GM18519 (cell line): ENCODE data around the gene FSTL3.
"Not testable (repeated sequence)": the region's sequence is repeated elsewhere in the genome, so short reads cannot be mapped to it uniquely, and the experiment has no call there.

Source experiments
- ATAC-seq: cut with Tn5 transposase; IDR thresholded peaks from one replicate; pipeline ENCODE4 v1.9.1; 2021; ENCODE audit warnings: mild to moderate bottlenecking, moderate library complexity; ENCODE audit not compliant: unreplicated experiment, low FRiP score

Gene FSTL3

DNA sequence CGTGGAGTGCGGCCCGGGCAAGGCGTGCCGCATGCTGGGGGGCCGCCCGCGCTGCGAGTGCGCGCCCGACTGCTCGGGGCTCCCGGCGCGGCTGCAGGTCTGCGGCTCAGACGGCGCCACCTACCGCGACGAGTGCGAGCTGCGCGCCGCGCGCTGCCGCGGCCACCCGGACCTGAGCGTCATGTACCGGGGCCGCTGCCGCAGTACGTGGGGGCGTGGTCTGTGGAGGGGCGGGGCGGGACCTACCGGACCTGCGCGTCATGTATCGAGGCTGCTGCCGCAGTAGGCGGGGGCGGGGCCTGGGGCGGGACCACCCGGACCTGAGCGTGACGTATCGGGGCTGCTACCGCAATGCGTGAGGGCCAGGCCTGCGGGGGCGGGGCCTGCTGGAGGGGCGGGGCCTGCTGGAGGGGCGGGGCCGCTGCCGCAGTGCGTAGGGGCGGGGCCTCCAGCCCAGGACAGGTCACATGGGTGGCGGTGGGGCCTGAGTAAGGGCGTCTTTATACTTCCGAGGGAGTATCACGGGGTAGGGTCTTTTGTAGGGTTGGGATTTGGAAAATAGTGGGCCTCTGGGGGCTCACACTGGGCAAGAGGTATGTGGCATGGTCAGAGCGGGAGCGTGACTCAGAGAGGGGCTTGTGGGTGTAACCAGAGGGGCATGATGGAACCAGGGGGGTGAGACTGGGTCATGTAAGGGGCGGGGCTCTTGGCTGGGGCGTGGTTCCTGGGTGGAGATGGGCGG, 4.3 kb downstream of the FSTL3 start:
- ATAC-seq = peak; percentile 55

DNA sequence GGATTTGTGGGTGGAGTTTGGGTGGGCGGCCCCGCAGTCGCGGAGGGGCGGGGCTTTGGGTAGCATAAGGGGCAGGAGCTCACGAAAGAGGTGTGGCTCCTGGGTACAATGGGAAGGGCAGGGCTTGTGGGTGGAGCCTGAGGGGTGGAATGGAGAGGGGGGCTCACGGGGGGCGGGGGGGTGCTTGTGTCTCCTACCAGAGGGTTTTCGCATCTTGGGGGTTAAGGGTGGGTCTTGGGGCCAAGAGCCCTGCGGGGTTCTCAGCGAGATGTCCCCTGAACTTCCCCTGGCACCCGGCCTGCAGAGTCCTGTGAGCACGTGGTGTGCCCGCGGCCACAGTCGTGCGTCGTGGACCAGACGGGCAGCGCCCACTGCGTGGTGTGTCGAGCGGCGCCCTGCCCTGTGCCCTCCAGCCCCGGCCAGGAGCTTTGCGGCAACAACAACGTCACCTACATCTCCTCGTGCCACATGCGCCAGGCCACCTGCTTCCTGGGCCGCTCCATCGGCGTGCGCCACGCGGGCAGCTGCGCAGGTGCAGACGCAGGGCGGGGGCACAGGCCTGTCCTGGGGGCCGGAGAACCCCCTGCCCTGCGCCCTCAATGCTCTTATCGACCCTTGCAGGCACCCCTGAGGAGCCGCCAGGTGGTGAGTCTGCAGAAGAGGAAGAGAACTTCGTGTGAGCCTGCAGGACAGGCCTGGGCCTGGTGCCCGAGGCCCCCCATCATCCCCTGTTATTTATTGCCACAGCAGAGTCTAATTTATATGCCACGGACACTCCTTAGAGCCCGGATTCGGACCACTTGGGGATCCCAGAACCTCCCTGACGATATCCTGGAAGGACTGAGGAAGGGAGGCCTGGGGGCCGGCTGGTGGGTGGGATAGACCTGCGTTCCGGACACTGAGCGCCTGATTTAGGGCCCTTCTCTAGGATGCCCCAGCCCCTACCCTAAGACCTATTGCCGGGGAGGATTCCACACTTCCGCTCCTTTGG, 5.1 kb downstream of the FSTL3 start:
- ATAC-seq = no peak

DNA sequence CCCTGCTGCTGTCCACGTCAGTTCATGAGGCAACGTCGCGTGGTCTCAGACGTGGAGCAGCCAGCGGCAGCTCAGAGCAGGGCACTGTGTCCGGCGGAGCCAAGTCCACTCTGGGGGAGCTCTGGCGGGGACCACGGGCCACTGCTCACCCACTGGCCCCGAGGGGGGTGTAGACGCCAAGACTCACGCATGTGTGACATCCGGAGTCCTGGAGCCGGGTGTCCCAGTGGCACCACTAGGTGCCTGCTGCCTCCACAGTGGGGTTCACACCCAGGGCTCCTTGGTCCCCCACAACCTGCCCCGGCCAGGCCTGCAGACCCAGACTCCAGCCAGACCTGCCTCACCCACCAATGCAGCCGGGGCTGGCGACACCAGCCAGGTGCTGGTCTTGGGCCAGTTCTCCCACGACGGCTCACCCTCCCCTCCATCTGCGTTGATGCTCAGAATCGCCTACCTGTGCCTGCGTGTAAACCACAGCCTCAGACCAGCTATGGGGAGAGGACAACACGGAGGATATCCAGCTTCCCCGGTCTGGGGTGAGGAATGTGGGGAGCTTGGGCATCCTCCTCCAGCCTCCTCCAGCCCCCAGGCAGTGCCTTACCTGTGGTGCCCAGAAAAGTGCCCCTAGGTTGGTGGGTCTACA, 6.6 kb downstream of the FSTL3 start:
- no peak for ATAC-seq

DNA sequence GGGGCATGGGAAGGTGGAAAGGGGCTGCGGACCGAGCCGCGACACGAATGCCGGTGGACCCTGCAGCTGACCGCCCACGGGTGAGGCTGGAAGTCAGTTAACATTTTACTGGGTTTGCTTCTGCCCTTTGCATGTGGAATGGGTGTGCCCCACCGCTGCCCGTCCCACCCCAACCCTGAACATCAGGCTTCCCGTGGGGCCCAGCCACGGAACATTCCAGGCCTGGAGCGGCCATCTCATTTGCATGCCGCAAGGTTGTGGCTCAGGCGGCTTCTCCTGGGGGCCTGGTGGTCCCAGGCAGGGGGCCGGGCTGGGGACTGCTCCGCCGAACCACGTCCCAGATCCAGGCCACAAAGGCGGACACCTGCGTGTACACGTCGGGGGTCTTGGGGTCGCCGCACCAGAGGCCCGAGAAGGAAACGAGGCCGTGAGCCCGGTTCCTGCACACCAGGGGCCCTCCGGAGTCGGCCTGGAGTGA, 9.3 kb downstream of the FSTL3 start:
- no peak for ATAC-seq

DNA sequence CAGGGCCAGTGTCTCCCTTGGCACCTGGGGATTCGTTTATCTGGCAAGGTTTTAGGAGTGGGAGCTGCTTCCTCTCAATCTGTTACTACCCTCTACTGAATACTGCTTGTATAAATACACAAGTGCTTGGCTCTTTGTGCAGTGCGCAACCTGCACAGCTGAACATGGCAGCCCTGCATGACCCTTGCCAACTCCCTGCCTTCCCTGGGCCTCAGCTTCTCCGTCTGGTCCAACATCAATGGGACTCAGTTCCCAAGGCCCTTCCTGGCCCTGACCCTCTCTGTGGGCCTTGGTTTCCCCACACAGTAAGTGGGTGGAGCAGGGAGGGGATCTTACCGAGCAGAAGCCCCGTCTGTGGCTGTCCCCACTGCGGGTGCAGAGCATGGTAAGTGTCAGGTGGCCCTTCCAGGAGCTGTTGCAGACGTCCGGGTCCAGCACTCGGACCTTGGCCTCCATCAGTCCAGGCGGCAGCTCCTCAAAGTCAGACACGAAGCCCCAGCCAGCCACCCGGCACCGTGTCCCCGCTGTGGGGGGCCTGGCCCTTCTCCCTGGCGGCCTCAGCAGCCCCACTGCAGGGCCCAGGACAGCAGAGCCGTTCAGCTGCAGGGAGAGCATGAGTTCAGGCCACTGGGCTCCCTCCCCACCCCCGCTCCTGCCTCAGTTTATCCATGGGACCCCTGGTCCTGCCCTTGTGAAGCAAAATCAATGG, 10.6 kb downstream of the FSTL3 start:
- ATAC-seq = no peak

DNA sequence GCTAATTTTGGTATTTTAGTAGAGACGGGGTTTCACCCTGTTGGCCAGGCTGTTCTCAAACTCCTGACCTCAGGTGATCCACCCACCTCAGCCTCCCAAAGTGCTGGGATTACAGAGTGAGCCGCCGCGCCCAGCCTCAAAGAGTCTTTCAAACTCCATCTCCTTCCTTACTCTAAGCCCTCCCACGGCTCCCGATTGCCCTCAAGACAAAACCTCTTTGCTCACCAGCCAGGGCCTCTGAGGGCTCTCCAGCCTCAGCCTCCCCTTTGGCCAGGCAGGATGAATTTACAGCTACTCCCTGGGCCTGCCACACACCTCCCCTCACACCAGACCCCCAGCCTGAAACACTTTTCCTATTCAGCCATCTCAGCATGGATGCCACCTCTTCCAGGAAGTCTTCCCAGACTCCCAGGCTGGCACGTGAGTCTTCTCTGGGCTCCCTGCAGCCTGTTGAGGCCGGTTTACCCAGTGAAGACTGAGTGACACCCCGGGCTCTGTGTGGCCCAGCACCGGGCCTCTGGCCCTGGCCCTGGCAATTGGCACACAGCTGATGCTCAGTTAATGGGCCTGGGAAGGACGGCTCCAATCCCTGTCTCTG, 11.5 kb downstream of the FSTL3 start:
- no peak for ATAC-seq

DNA sequence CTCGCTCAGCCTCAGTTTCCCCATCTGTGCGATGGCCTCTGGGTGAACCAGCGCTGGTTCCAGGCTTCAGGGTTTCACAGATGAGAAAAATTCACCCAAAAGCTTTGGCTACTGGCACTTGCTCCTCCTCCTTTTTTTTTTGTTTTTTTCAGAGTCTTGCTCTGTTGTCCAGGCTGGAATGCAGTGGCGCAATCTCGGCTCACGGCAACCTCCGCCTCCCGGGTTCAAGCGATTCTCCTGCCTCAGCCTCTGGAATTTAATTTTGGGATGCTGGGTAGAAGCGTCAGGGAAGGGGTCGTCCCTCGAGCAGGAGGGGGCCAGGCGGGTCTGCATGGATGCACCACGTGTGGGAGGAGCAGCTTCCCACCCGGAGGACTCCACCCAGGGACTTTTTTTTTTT, 12.0 kb downstream of the FSTL3 start:
- no peak for ATAC-seq

DNA sequence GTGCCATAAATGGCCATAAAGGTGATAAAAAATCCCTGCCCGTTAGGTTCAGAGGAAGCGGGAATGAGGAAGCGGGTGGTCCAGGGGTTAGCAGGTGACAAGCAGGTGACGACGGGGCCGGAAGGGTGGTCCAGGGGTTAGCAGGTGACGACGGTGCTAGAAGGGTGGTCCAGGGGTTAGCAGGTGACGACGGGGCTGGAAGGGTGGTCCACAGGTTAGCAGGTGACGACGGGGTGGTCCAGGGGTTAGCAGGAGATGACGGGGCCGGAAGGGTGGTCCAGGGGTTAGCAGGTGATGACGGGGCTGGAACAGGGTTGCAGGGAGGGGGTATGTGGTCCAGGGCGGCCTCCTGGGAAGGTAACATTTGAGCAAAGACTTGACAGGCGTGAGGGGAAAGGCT, 12.8 kb downstream of the FSTL3 start:
- no peak for ATAC-seq

DNA sequence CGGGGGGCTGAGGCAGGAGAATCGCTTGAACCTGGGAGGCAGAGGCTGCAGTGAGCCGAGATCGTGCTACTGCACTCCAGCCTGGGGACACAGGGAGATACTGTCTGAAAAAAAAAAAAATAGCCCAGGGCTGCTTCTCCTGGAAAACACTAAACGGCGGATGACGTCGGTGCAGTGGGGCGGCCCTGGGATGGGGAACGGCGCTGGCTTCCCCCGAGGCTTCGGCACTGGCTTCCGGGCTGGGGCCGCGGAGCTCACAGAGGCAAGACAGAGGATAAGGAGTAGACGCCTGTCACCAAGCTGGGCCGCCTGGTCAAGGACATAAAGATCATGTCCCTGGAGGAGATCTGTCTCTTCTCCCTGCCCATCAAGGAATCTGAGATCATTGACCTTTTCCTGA, 14.0 kb downstream of the FSTL3 start:
- ATAC-seq = no peak

DNA sequence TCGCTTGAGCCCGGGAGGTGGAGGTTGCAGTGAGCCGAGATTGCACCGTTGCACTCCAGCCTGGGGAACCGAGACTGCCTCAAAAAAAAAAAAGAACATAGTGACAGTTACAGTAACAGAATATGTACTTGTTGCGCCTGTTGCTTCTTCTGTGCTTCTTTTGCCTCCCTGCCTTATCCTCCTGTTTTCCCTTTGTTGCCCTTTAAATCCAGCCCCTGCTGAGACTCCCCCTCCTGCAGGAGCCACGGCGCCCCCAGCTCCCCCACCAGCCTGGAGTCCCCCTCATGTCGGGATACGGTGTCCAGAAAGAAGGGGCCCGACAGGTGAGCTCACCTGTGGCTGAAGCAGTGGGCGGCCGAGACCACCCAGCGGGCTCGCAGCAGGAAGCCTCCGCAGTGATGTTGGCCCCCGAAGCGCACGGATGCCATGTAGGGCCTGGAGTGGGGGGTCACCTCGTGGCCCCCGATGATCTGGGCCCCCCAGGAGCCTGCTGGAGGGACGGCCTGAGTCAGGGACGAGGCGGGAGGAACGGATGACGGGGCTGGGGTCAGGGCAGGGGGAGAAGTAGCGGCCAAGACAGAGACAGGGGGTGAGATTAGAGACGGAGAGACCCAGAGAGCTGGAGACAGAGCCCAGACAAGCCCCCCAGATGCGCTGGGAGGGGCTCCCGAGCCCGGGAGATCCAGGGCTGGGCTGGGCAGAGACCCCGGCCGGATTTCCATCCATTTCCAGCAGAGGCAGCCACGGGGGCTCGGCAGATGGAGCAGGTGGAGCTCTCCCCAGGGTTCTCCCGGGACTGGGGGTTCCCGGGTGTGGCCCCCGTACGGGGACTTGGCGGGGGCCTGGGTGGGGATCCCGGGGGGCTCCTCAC, 18.5 kb downstream of the FSTL3 start:
- ATAC-seq = no peak

DNA sequence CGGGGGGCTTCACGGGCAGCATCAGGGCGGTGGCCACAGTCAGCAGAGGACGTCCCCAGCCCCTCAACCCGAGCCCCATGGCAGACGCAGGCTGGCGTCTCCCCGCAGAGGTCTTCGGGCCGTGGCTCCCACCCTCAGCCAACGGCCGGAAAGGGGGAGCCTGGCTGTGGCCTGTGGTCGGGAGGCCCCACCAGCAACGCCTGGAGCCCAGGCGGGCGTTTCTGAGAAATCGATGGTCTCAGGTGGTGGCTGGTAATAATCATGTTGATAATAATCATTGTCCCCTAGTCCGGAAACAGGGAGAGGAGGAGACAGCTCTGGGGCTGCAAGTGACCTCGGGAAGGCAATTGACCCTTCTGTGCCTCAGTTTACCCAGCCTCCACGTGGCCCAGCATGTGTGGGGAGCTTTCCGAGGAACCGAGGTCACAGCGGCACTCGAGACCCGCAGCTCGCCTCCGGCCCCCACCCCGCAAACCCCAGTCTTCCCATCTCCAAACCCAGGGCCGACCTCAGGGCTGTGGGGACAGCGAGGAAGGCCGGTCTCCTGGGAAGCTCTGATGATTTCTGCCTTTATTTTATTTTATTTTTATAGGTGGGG, 19.3 kb downstream of the FSTL3 start, which contains the start of gene PRSS57:
Gene PRSS57, minus strand, starts transcription at position 101 of the 598 bp plus-strand sequence. Its CDS starts 22 bp downstream, at position 79.
- no peak for ATAC-seq

DNA sequence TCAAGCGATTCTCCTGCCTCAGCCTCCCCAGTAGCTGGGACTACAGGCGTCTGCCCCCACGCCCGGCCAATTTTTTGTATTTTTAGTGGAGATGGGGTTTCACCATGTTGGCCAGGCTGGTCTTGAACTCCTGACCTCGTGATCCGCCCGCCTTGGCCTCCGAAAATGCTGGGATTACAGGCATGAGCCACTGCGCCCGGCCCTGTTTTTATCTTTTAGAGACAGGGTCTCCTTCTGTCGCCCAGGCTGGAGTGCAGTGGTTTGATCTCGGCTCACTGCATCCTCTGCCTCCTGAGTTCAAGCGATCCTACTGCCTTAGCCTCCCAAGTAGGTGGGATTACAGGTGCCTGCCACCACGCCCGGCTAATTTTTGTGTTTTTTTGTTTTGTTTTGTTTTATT, 22.3 kb downstream of the FSTL3 start:
- not testable (repeated sequence) for ATAC-seq

DNA sequence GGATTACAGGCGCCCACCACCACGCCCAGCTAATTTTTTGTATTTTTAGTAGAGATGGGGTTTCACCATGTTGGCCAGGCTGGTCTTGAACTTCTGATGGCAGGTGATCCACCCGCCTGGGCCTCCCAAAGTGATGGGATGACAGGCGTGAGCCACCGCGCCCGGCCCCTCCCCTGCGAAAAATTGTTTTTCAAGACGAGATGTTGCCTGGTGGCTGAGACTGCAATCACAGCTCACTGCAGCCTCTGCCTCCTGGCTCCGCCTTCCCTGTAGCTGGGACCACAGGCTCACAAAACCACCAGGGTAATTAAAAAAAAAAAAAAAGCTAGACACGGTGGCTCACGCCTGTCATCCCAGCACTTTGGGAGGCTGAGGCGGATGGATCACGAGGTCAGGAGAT, 23.7 kb downstream of the FSTL3 start:
- ATAC-seq = not testable (repeated sequence)

DNA sequence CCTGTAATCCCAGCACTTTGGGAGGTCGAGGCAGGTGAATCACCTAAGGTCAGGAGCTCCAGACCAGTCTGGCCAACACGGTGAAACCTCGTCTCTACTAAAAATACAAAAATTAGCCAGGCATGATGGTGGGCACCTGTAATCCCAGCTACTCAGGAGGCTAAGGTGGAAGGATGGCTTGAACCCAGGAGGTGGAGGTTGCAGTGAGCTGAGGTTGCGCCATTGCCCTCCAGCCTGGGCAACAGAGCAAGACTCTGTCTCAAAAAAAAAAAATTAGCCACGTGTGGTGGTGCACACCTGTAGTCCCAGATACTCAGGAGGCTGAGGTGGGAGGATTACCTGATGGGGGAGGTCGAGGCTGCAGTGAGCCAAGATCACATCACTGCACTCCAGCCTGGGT, 26.7 kb downstream of the FSTL3 start:
- ATAC-seq = not testable (repeated sequence)

DNA sequence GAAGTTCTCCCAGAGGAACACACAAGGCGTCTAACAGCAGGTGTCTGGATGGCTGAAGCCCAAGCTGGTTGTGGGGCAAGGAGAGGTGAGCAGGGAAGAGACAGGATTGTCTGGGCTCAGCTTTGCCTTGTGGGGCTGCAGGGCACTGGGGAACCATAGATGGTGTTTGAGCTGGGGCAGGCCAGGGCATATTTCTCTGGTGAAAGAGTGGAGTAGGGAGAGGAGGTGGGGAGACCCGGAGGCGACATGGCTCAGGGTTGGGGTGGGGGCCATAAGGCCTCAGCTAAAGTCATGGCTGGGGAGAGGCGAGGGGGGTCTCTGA, 27.1 kb downstream of the FSTL3 start:
- ATAC-seq = no peak

DNA sequence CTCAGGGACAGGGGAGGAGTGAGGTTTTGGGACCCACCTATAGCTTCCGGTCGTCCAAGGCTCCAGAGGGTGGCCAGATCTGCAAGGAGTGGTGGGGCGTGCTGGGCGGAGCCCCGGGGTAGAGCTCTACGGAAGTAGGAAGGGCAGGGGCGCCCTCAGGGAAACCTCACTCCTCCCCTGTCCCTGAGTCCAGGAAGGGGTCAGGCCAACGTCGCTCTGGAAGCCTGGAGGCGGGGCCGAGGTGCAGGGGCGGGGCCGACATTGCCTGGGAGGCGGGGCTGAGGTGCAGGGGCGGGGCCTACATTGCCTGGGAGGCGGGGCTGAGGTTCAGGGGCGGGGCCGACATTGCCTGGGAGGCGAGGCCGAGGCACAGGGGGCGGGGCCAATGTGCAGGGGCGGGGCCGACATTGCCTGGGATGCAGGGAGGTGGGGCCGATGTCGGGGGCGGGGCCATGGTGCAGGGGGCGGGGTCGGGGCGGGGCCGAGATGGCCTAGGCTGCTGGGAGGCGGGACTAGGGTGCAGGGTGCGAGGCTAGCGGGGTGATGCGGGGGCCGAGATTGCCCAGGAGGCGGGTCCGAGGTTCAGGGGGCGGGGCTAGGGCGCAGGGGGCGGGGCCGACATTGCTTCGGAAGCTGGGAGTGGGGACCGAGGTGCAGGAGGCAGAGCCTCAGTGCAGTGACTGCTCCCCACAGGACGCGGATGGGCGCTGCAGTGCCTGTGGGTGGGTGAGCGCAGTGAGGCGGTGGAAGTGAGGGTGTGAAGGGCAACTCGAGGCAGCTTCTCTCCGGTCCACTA, 27.7 kb downstream of the FSTL3 start:
- no peak for ATAC-seq

DNA sequence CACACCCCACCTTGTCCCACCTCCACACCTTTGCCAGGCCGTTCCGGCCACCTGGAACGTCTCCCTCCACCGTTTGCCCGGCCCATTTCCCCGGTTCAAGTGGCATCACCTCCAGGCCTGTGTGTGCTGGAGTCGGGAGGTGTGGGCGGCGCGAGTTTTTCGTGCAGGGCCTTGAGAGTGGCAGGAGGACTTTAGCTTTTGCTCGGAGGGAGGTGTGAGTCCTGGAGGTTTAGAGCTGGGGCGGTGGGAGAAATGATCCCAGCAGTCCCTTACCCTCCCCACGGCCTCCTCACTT, 28.2 kb downstream of the FSTL3 start:
- no peak for ATAC-seq
